Hepatocyte (in vitro differentiated cells): ENCODE results near the gene ZNF462. TPM values are rescaled to one million over a fixed set of nuclear protein-coding genes. Genes with fewer than 3 reads are reported as not detected.

ENCODE experiments used
- DNase-seq: peaks from one replicate; pipeline ENCODE4 v3.0.0-alpha.2; 2016; ENCODE audit warnings: low spot score
- H2AFZ ChIP-seq: fragments of 200-600 bp; sonication (generic); 2 replicates; pipeline ENCODE4 v1.6.0; 2016; ENCODE audit warnings: antibody characterized with exemption, mild to moderate bottlenecking
- H3K27ac ChIP-seq: fragments of 200-600 bp; sonication (generic); 2 replicates; pipeline ENCODE4 v1.5.1; 2016; ENCODE audit warnings: mild to moderate bottlenecking
- H3K27me3 ChIP-seq: fragments of 200-600 bp; sonication (generic); 2 replicates; pipeline ENCODE4 v1.6.1; 2016
- H3K36me3 ChIP-seq: fragments of 200-600 bp; sonication (generic); replicated peaks from 2 replicates; pipeline ENCODE4 v1.5.1; 2016; ENCODE audit warnings: low read depth; ENCODE audit not compliant: insufficient read depth
- H3K4me1 ChIP-seq: fragments of 200-600 bp; sonication (generic); 2 replicates; pipeline ENCODE4 v1.5.1; 2016; ENCODE audit warnings: mild to moderate bottlenecking, moderate library complexity; ENCODE audit not compliant: insufficient read depth
- H3K4me2 ChIP-seq: fragments of 200-600 bp; sonication (generic); 2 replicates; pipeline ENCODE4 v1.6.0; 2016
- H3K4me3 ChIP-seq: fragments of 200-600 bp; sonication (generic); 2 replicates; pipeline ENCODE4 v1.5.1; 2016; ENCODE audit warnings: mild to moderate bottlenecking
- H3K79me2 ChIP-seq: fragments of 200-600 bp; sonication (generic); 2 replicates; pipeline ENCODE4 v1.6.0; 2017; ENCODE audit warnings: mild to moderate bottlenecking
- H3K9me2 ChIP-seq: fragments of 200-600 bp; sonication (generic); replicated peaks from 2 replicates; pipeline ENCODE4 v1.6.0; 2017; ENCODE audit warnings: mild to moderate bottlenecking; ENCODE audit not compliant: insufficient read depth
- H3K9me3 ChIP-seq: fragments of 200-600 bp; sonication (generic); 2 replicates; pipeline ENCODE4 v1.5.1; 2016; ENCODE audit warnings: low read depth, mild to moderate bottlenecking
- H4K20me1 ChIP-seq: fragments of 200-600 bp; sonication (generic); 2 replicates; pipeline ENCODE4 v1.6.0; 2016; ENCODE audit warnings: mild to moderate bottlenecking; ENCODE audit not compliant: insufficient read depth, poor library complexity, severe bottlenecking
- CTCF ChIP-seq: fragments of 200-600 bp; sonication (generic); IDR thresholded peaks from 2 replicates; pipeline ENCODE4 v1.5.1; 2016; ENCODE audit warnings: antibody characterized with exemption, mild to moderate bottlenecking; ENCODE audit not compliant: poor library complexity
- EZH2 ChIP-seq: fragments of 200-600 bp; sonication (generic); IDR thresholded peaks from 2 replicates; pipeline ENCODE4 v1.6.1; 2016; ENCODE audit warnings: antibody characterized with exemption, mild to moderate bottlenecking, borderline replicate concordance
- EZH2phosphoT487 ChIP-seq: fragments of 200-600 bp; sonication (generic); IDR thresholded peaks from one replicate; pipeline ENCODE4 v1.6.1; 2018; ENCODE audit warnings: antibody characterized with exemption, mild to moderate bottlenecking, low read depth, moderate library complexity; ENCODE audit not compliant: unreplicated experiment, severe bottlenecking
- WGBS: methylation state at CpG from one replicate; pipeline ENCODE4 v1.1.6; 2016; ENCODE audit warnings: low lambda C conversion rate; ENCODE audit errors: missing lambda C conversion rate; 5-methylcytosine and 5-hydroxymethylcytosine counted together
- polyA plus RNA-seq: library from polyadenylated mRNA; unstranded; fragments of >200 nt; fragmentation: Nextera tagmentation; extraction: Ambion mirVana; gene quantifications from 2 replicates; pipeline ENCODE4 v1.2.1, GENCODE V29; 2016
- total RNA-seq: library from RNA; depleted of rRNA; stranded (reverse); fragments of >200 nt; gene quantifications from 2 replicates; pipeline ENCODE4 v1.2.3, GENCODE V29; 2014

ZNF462 gene
- total and polyA plus RNA-seq, 2 experiments from 2014 or later = 7.8 to 27.5 TPM

GRCh38 chr9:106954974-106955850 lies 92.2 kb downstream of the ZNF462 start:
- Histone ChIP-seq H3K9me3 (no peaks in the 10 kb centered on the region), H3K79me2 (no peaks in the 10 kb centered on the region), H2AFZ (no peak overlapping the region), H3K9me2 (no peaks in the 10 kb centered on the region), H3K4me1 (no peaks in the 10 kb centered on the region), H4K20me1 (no peaks in the 10 kb centered on the region), H3K4me2 (no peak overlapping the region), H3K27ac (no peak overlapping the region), H3K36me3 (no peaks in the 10 kb centered on the region), H3K4me3 (no peak overlapping the region), H3K27me3 (no peaks in the 10 kb centered on the region)
- TF ChIP-seq EZH2 (no peak), CTCF (no peak), EZH2phosphoT487 (no peak)
- WGBS = 89% methylated on average over 3 of the region's 3 CpGs
- no peak for DNase-seq

GRCh38 chr9:106956971-106957370 lies 94.0 kb downstream of the ZNF462 start:
- H2AFZ ChIP-seq = no peak overlapping the region
- no peaks in the 10 kb centered on the region for H3K4me1 ChIP-seq
- 68% methylated on average over 5 of the region's 5 CpGs for WGBS
- H3K27ac ChIP-seq = no peak overlapping the region
- H3K4me2 ChIP-seq = no peak overlapping the region
- no peaks in the 10 kb centered on the region for H3K36me3 ChIP-seq
- DNase-seq = no peak
- H3K4me3 ChIP-seq = no peak overlapping the region
- no peaks in the 10 kb centered on the region for H3K27me3 ChIP-seq
- H4K20me1 ChIP-seq = no peaks in the 10 kb centered on the region
- no peaks in the 10 kb centered on the region for H3K9me3 ChIP-seq
- TF ChIP-seq CTCF = no peak
- no peak for TF ChIP-seq EZH2phosphoT487
- no peak for TF ChIP-seq EZH2
- H3K9me2 ChIP-seq = no peaks in the 10 kb centered on the region
- H3K79me2 ChIP-seq = no peaks in the 10 kb centered on the region

- Histone ChIP-seq H3K27me3 (no peaks in the 10 kb centered on the region), H3K4me2 (no peak overlapping the region), H2AFZ (no peak overlapping the region), H3K4me1 (no peaks in the 10 kb centered on the region), H3K79me2 (no peaks in the 10 kb centered on the region), H4K20me1 (no peaks in the 10 kb centered on the region), H3K9me2 (no peaks in the 10 kb centered on the region), H3K36me3 (no peaks in the 10 kb centered on the region), H3K9me3 (no peaks in the 10 kb centered on the region), H3K27ac (no peak overlapping the region), H3K4me3 (no peak overlapping the region)
- no peak for TF ChIP-seq CTCF
- no peak for TF ChIP-seq EZH2phosphoT487
- no peak for TF ChIP-seq EZH2
- no peak for DNase-seq
Observed at GRCh38 chr9:106958955-106959657, 96.1 kb downstream of the ZNF462 start.
